Activated T-cell treated with anti-CD3 and anti-CD28 coated beads, Interleukin-2, amount 50 U/mL, for 48 hours (primary cell): ENCODE data around the gene GATAD2A.

ENCODE experiments used
- DNase-seq, 2 experiments: peaks; one replicate each; pipeline ENCODE4 v3.0.0-alpha.2; 2020

GATAD2A gene

DNA sequence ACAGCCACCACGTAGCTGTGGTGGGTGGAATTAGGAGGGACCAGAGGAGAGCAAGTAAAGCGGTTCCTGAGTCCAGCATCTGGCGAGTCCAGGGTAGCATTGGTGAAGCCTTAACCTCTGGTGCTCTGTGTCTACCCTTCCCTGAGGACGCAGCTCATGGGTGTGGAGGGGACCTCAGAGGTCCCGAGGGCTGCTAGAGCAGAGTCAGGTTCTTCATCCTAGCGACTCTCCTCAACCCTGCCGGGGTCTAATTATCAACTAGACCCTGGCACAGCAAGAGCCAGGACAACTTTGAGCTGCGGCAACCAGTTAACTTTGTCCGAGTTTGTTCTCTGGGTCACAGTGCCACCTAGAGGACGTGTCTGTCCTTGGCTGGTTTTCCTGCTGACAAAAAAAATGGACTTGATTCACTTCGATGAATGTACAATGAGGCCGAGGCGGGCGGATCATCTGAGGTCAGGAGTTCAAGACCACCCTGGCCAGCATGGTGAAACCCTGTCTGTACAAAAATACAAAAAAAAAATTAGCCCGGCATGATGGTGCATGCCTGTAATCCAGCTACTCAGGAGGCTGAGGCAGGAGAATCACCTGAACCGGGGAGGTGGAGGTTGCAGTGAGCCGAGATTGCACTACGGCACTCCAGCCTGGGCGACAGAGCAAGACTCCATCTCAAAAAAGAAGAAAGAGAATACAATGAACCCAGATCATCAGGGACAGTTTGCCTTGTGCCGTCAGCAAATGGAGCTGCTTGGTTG, 84.9 kb downstream of the GATAD2A start:
- DNase-seq = peak; percentile 87 to 89

DNA sequence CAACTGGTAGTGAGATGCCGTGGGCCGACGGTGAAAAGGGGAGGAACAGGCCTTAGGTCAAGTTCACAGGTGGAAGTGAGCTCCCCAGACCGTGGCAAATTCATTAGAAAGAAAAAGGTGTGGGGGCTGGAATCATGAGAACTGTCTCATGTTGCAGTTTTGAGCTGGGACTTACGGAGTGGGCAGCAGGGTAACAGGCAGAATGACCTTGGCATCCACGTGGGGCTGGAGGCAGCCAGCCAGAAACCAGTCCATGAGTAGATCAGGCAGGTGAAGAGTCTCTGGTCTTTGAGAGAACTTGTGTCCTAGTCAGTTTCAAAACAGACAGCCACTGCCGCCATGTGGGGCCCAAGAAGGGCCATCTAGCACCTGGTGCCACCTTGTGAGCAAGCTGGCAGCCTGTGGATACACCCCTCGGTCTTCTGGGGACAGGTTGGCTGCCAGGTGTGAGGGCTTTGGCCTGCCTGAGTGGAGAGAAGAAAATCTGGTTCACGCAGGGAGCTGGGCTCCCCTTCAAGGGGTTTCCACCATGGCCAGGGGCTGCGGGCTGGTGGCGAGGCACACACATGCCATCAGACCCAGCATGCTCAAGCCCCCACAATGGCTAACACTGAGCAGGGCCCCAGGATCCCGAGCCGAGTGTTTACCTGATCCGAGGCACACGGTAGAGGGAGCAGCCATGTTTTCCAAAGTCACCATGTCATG, 86.0 kb downstream of the GATAD2A start:
- no peak for DNase-seq

DNA sequence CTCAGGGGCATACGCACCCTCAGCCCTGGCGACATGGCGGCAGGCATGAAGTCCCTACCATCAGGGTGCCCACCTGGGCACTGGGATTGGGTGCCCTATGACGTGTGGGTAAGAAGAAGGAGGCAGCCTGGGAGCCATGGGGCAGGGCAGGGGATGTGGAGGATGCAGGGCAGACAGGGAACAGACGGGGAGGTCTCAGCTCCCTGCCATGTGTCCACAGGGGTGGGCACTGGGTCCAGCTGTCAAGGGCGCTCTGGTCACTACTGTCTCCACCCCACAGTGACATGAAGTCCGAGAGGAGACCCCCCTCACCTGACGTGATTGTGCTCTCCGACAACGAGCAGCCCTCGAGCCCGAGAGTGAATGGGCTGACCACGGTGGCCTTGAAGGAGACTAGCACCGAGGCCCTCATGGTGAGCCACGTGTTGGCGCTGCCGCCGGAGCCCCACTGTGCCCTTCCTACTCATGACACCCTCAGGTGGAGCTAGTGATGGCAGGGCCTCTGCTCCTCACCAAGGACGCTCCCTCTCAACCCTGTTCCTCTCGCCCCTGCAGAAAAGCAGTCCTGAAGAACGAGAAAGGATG, 86.6 kb downstream of the GATAD2A start:
- no peak for DNase-seq

DNA sequence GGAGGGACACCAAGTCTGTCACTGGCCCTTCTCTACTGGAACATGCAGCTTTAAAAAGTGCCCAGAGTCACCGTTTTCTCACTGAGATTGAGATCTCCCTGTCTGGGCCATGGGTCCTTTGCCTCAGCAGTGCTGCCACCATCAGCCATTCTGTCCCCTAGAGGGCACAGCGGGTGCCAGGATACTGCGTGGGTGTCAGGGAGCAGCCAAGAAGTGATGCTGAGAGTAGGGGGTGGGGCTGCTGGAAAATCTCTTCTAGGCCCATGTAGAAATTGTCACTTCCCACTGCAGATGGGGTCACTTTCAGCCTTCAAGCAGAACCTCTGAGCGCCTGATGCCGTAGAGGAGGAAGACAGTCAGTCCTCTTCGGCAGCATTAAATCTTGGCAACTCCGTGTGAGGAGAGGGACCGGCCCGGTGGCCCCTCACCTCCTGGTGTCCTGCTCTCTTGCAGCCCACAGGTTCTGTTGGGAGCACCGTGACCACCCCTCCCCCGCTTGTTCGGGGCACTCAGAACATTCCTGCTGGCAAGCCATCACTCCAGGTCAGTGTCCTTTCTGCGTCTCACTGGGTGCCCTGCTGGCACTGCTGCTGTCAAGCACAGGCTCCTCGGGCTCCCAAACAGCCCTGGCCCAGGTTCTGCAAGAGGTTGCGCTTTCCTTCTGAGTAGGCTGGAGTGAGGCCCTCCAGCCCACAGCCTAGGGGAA, 88.5 kb downstream of the GATAD2A start:
- no peak for DNase-seq

DNA sequence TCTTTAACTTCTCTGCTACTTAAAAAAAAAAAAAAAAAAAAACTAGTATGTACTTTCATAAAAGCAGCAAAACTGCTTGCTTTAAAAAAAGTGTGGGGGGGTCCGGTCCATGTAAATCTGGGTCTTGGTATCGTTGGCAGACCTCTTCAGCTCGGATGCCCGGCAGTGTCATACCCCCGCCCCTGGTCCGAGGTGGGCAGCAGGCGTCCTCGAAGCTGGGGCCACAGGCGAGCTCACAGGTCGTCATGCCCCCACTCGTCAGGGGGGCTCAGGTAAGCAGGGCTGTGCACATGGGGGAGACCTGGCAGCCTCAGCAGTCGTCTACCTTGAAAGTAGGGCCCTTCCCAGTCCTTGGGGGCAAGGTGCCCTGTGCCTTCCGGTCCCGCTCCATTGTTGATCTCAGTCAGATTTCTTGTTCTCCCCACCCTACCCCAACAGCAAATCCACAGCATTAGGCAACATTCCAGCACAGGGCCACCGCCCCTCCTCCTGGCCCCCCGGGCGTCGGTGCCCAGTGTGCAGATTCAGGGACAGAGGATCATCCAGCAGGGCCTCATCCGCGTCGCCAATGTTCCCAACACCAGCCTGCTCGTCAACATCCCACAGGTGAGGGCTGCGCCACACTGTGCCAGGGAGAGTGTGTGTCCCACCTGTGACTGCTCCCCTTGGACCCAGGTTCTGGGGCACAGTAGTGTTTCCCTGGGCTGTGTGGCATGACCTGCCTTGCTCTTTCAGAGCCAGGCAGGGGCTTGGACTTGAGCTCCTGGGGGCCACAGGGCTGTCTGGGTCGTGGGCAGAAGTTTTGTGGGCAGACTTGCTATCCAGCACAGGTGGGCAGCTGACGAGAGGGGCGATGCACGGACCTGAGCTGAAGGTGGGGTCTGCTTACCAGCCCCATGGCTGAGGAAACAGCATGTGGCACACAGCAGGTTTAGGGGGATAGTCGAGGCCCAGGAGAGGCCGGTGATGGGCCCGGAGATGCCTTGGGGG, 90.4 kb downstream of the GATAD2A start:
- no peak for DNase-seq

DNA sequence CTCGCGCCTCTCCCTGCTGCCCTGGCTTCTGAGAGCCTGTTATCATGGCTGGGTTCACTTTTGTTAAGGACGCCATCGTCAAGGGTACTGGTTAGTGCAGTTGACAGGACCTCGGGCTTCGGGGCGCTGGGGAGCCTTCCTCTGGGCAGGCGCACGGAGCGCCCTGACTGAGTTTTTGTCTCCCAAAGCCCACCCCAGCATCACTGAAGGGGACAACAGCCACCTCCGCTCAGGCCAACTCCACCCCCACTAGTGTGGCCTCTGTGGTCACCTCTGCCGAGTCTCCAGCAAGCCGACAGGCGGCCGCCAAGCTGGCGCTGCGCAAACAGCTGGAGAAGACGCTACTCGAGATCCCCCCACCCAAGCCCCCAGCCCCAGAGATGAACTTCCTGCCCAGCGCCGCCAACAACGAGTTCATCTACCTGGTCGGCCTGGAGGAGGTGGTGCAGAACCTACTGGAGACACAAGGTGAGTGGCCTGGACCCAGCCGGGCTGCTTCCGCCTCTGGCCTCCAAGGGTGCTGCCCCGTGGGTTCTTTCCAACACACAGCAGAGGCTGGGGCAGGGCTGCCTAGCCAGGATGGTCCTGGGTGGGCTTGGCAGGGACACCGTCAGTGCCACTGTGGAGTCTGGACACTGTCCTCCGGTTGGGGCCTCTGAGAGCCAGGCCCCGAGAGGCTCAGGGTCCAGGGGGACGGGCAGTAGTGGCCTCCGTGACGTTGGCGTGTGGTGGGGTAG, 92.9 kb downstream of the GATAD2A start:
- no peak for DNase-seq

DNA sequence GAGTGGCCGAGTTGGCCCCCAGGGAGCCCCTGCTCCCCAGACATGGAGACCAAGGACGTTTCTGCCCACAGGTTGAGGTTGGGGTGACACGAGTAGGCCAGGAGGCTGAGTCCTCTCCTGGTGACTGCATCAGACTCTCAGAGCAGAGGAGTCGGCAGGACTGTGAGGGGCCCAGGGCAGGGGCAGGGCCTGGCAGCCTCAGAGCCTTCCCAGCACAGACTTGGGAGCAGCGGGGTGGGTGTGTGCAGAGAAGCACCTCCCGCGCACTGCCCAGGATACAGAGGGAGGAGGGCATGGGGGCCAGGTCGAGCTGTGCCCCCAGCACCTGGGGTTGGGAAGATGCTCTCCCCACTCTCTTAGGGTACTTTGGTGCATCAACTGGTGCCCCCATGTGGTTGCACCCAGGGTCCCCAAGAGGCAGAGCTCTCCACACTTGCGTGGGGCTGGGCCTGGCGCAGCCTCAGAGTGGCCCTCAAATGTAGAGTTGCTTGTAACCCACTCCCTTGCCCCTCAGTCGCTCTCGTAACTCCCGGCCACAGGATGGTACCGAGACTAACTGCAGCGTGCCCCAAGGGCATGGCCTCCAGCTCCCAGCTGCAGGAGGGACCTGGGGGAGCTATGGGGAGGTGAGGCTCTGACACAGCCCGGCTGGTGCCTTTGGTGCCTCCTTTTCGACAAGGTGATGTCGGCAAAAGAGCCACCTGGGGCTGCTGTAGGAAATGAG, 94.0 kb downstream of the GATAD2A start:
- DNase-seq = no peak

DNA sequence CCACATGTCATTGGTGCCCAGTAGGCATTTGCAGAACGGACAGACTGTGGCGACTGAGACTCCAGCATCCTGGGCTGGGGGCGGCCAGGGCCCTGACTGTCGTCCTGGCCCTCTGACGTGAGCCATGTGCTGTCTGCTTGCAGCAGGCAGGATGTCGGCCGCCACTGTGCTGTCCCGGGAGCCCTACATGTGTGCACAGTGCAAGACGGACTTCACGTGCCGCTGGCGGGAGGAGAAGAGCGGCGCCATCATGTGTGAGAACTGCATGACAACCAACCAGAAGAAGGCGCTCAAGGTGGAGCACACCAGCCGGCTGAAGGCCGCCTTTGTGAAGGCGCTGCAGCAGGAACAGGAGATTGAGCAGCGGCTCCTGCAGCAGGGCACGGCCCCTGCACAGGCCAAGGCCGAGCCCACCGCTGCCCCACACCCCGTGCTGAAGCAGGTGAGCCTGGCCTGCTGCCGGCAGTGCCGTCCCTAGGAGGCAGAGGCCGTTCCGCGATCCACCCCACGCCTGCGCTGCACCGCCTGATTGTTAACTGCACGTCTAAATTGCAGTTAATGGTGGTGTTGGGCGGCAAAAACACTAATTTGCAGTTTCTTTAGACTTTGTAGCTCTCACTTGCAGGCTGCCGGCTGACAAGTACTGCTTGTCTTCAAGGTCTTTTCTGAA, 95.6 kb downstream of the GATAD2A start:
- DNase-seq = no peak

DNA sequence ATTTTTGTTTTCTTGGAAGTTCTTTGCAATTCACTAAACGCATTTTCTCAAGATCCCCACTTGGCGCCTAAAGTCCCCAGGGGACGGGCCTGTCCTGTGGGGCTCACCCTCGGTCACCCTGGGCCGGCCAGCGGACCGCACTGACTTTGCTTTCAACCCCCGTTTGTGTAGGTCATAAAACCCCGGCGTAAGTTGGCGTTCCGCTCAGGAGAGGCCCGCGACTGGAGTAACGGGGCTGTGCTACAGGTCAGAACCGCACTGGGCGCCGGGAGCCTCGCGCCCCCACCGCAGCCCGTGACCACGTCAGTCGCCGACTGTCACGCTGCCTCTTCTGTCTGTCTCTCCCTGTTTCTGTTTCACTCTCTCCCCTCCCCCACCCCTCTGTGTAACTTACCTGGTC, 96.3 kb downstream of the GATAD2A start:
- DNase-seq = no peak

DNA sequence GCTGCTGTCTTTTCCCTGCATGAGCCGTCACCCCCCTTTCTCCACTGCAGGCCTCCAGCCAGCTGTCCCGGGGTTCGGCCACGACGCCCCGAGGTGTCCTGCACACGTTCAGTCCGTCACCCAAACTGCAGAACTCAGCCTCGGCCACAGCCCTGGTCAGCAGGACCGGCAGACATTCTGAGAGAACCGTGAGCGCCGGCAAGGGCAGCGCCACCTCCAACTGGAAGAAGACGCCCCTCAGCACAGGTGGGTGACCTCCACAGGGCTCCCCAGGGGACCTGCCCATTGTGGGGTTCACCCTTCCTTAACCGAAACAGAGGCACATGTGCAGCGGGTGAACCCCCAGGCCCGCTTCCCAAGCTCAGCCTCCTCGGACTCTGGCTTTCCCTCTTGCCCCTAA, 96.8 kb downstream of the GATAD2A start:
- DNase-seq = no peak

DNA sequence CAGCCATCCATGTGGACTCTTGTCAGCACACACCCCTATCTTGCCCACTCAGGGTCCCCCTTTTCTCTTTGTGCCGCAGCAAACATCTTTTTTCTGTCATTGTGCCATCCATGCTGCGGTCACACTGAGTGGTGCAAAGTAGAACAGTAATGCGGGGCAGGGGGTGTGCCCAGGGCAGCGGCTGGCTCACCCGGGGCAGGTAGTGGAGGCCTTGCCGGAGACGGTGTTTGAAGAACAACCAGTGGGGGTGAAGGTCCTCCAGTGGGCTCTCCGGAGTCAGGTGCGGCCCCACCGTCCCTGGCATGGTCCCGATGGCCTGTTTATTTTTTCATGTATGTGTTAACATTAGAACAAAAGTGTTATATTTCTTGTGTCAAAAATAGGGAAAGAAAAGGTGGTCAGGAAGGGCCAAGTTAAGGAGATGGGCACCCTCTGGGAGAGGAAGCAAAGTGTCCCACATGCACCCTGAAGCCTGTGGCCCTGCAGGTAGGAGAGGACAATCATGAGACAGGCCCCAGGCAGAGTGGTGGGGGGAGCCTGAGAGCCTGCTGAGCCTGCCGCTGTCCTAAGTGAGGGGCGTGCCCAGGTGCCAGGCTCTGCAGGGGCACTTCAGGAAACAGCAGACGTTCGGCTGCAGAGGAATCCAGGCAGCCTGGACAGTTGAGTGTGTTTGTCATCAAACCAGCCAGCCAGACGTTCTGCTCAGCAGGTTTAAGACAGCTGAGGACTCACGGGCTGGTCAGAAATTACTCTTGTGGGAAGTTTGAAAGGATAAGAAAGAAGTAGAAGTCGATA, 97.5 kb downstream of the GATAD2A start:
- DNase-seq = no peak

DNA sequence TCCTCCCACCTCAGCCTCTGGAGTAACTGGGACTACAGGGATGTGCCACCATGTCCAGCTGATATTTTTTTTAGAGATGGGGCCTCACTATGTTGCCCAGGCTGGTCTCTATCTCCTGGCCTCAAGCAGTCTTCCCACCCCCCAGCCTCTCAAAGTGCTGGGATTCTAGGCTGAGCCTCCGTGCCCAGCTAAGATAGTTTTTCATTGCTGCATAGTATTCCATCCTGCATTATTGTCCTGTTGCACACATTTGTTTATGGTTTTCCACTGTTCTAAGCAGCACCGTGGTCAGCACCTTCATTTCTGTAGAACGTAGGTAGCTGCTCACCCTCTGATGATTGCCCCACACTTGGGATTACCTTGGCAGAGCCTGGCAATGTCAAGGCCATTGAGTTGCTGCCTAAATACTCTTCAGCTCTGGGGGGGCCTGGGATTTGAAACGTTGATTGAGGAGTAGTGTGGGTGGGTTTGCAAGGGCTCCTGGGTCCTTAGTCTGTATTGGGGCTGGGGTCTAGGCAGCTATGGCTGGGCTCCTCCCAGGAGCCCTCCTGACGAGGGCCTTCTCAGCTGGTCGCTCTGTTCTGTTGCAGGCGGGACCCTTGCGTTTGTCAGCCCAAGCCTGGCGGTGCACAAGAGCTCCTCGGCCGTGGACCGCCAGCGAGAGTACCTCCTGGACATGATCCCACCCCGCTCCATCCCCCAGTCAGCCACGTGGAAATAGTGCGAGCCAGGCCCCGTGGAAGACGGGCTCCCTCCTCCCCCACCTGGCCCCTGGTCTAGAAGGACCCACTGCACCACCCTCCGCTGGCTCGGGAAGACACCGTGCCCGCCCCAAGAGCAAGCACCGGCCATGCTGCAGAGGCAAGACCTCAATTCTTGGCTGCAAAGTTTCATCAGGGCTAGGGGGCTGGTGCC, 99.5 kb downstream of the GATAD2A start:
- DNase-seq = no peak

DNA sequence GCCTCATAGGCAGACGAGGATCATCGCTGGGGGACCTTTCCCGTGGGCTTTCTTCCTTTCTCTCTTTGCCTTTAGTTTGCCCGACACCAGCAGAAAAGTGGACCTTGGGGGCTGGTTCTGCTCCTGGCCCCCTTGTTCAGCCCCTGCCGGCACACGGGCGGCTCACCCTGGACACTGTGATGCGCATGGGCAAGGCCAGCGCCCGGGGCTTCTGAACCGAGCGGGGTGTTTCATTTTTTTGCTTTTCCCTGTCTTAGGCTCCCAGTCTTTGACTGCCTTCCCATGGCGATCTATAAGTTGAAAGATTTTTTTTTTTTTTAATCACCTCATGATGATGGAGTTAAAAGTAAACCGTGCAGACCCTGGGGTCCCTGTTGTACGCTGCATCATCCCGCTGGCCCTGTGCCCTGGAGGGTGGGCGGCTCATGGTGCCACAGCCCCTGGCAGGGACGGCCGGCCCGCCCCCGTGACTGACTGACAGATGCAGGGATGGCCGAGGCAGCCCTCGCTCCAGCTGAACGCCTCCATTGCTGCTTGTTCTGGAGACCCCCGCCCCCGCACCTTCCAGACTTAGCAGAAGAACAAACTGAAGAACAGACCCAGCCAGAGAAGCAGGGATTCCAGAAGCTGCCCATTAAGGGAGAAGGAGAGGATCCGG, 100.3 kb downstream of the GATAD2A start:
- no peak for DNase-seq

DNA sequence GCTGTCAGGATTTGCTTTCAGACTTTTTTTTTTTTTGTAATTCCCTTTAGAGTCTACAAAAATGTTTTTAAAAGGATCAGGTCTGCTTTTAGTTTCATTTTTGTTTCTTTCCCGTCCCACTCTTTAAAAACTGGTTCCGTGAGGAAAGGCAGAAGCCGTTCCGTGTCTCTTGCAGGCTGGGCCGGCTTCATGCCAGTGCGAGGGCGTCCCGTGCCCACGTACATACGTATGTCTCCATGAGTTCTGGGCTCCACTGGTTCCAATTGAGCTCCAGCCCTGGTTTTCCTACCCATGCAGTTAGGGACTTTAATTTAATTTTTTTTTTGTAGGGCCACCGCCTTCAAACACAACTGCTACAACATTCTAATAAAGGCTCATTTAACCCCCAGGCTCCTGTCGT, 101.1 kb downstream of the GATAD2A start:
- DNase-seq = no peak

DNA sequence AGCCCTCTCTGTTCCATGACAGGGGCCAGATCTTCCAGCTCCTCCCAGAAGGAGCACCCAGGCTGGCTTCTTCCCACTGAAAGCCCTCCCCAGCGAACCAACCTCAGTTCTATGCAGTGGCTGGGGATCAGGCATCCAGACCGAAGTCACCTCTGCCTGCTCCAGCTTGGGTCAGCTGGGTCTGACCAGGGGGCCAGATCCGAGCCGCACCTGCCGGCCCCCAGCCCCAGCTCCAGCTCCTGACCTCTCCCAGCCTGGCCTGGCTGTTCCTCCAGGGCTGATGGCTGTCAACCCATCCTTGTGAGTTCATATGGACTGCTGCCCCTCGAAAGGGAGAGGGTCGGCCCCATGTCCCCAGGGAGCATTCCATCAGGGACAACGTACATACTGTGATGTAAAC, 101.9 kb downstream of the GATAD2A start:
- DNase-seq = no peak

DNA sequence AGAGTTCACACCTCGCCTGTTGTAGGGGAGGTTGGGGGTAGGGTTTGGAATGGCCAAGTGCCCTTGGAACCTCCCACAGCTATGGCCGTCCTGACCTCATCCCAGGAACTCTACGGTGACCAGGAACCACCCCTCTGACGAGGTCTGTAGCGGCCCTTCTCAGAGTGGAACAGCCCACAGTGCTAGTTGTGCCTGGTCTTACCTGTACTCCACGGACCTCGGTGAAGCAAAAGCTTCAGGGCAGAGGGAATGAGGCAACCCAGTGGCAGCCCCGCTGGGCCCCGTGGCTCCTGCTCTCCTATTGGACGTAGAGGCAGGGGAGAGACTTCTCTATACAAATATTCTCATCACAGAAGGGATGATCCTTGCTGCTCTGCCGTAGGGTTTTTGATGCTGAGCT, 102.7 kb downstream of the GATAD2A start:
- no peak for DNase-seq

DNA sequence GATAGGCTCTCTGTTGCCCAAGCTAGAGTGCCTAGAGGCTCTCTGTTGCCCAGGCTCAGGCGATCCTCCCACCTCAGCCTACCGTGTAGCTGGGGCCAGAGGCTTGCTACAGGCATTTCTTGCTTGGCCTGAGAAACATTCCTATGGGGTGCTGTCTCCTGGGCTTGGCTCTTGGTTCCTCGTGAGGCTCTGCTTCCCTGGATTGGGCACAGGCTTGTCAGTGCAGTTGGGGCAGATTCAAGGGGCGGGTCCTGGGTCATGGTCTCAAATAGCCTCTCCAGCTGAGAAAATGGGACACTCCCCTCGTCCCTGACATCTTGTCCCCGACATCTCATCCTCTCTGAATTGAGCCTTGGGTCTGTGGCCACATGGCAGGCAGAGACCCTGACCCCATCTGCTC, 105.0 kb downstream of the GATAD2A start:
- no peak for DNase-seq

DNA sequence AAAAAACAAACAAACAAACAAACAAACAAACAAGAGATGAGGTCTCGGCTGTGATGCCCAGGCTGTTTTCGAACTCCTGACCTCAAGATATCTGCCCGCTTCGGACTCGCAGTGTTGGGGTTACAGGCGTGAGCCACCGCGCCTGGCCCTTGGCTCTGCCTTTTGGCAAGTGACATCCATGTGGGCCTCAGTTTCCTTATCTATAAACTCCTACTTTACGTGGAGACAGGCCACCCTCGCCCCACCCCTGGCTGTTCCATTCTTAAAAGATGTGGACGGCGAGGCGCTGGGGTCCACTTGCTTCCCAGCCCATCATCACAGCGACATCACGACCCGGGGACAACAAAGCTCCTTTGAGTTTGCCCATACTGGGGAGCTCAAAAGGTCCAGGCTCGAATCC, 108.2 kb downstream of the GATAD2A start:
- DNase-seq = no peak
